NCI-H510A (cell line): ENCODE data around the gene MAST2.
"Not testable (repeated sequence)": the region's sequence is repeated elsewhere in the genome, so short reads cannot be mapped to it uniquely, and the experiment has no call there.

ENCODE experiments used
- DNase-seq: peaks from one replicate; lab custom pipeline; 2025; lab: John Stamatoyannopoulos, UW

The MAST2 gene

DNA sequence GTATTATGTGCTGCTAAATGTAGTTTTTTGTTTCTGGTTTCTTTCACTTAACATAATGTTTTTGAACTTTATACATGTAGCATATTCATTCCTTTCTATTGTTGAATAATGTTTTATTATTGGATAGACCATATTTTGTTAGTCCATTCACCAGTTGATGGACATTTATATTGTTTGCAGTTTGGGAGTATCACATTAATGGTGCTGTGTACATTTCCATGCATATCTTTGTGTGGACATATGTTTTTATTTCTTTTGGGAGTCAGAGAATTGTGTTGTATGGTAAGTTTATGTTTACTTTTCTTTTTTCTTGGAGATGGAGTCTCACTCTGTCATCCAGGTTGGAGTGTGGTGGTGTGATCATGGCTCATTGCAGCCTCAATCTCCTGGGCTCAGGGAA is 134.6 kb downstream of the MAST2 start:
- no peak for DNase-seq

GRCh38 chr1:45942411-45942810 is 139.0 kb downstream of the MAST2 start:
- DNase-seq = no peak

DNA sequence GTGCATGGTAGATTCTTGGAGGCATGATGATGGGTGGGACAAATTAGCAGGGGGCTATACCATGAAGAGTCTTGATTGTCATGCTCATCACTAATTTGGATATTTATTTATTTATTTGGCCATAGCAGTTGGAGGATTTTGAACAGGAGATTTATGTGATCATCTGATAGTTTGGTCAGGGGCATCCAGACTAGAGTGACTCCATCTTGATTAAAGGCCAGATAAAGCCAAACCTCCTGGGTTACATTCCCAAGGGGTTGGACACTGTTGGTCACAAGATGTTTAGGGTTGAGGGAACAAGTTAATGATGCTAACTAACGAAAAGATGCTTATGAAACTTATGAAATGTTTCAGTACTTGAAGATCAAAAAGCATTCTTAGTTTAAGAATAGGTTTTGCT is 139.8 kb downstream of the MAST2 start:
- DNase-seq = no peak

DNA sequence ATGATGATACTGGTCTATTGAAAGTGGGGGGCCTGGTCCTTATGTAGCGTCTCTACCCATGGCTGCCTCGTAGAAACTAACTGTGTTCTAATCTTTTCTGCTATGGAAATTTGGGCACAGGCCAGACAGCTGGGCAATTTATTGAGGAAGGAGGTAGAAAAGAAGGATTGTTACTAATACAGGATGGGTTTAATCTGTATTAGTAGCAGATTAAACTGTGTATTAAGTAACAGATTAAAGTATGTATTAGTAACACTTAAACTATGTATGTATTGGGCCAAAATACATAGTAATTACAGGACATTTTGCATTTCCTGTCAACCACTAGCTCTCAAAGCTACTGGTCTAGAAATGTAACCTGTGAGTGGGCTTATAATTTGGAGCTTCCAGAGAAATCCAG is 142.0 kb downstream of the MAST2 start:
- no peak for DNase-seq

GRCh38 chr1:45949462-45949861 is 146.1 kb downstream of the MAST2 start:
- DNase-seq = not testable (repeated sequence)

- DNase-seq = no peak
These were observed 148.7 kb downstream of the MAST2 start for GRCh38 chr1:45952072-45952471.

- no peak for DNase-seq
These were observed 150.8 kb downstream of the MAST2 start for GRCh38 chr1:45953934-45954847.

DNA sequence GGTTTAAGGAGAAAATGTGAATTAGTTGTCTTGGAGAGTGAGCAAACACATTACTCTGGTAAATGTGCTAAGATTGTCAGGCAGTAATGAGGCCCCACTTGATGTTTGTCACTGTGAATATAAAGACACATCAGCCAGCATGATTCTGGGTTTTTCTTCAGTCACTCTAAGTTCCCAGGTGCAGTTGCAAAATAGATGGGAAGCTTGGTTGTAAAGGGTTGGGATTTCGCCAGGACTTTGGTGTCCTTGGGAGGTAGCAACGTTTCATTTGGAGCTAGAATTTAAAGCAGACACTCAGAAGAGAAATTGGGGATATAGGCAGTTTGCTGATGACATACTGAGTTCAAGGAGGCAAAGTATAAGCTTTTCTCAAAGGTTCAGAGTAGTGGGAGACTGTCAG is 154.3 kb downstream of the MAST2 start:
- no peak for DNase-seq

GRCh38 chr1:45958317-45958716 is 154.9 kb downstream of the MAST2 start:
- DNase-seq = no peak

- DNase-seq = no peak
These were observed 157.7 kb downstream of the MAST2 start for GRCh38 chr1:45960930-45961715.

- DNase-seq = not testable (repeated sequence)
These were observed 158.5 kb downstream of the MAST2 start for GRCh38 chr1:45961936-45962335.

- DNase-seq = no peak
These were observed 165.7 kb downstream of the MAST2 start for GRCh38 chr1:45968941-45969666.

DNA sequence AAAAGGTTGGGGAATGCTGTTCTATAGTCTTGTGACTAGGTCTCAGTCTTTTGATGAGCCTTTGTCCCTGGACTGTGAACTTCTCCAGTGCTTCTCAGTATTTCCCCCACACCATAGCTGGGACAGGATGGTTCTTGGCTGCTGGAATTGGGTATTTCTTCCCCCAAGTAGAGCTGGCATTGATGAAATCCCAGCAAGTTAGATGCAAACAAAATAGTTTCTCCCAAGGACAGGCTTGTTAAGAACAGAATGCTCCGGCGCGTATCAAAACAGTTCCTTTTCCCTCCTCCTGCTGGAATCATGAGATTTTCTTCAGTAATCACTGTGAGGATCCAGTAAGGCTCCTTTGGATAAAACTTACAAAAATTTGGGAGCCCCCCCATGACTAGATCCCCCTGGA is 166.5 kb downstream of the MAST2 start:
- no peak for DNase-seq

DNA sequence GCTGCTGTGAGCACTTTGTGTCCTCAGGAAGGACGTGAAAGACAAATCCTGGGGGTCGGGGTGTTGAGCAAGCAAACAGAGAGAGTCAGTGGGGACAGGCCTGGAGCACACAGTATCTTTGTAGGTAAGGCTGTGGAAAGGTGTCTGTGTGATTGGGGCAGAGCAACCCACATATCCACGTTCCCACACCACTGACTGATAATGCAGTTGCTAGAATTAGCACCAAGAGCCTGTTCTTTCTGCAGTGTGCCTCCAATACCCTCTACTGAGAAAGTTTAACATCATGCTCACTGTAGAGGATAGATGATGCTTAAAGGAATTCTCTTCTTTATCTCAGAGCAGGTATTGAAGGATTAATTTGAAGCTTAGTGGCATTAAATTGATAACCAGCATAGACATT is 167.9 kb downstream of the MAST2 start:
- DNase-seq = no peak

- no peak for DNase-seq
These were observed 168.6 kb downstream of the MAST2 start for GRCh38 chr1:45971922-45972531.

GRCh38 chr1:45972621-45973020 is 169.2 kb downstream of the MAST2 start:
- no peak for DNase-seq

- DNase-seq = no peak
These were observed 169.7 kb downstream of the MAST2 start for GRCh38 chr1:45973121-45973520.

GRCh38 chr1:45974541-45975269 is 171.3 kb downstream of the MAST2 start:
- peak; percentile 25 for DNase-seq

DNA sequence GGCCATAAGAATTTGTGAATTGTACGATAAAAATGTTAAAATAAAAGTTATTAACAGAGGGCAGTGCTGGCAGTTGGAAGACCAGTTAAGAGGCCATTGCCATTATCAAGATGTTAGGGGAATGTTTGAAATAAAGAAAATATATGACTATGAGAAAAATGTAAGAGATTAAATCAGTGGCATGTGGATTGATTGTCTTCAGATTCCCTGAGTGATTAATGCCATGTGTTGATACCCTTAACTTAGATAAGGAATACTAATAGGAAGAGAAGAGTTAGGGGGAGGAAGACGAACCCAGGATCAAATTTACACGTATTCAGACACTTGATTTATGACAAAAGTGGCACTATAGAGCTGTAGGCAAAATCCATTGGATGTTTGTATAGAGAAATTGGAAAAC is 173.2 kb downstream of the MAST2 start:
- DNase-seq = no peak

GRCh38 chr1:45979074-45979777 is 175.8 kb downstream of the MAST2 start:
- peak; percentile 64 for DNase-seq

DNA sequence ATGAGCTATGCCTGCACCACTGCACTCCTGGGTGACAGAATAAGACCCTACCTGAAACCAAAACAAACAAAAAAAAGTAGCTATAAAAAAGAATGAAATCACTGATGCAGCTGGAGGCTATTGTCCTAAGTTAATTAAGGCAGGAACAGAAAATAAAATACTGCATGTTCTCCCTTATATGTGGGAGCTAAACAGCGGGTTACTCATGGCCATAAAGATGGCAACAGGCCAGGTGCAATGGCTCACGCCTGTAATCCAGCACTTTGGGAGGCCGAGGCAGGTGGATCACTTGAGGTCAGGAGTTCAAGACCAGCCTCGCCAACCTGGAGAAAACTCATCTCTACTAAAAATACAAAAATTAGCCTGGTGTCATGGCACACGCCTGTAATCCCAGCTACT is 176.4 kb downstream of the MAST2 start:
- no peak for DNase-seq
